Parathyroid adenoma (tissue), 2 donors: ENCODE data around the gene PSEN1.

ENCODE experiments used
- H2AFZ ChIP-seq: fragments of 300-600 bp; sonication (generic); one replicate; pipeline ENCODE4 v1.7.0; 2017; ENCODE audit warnings: antibody characterized with exemption, mild to moderate bottlenecking
- H3K27ac ChIP-seq: fragments of 300-600 bp; sonication (generic); one replicate; pipeline ENCODE4 v1.7.0; 2017
- H3K27me3 ChIP-seq: fragments of 300-600 bp; sonication (generic); one replicate; pipeline ENCODE4 v1.7.0; 2017; ENCODE audit warnings: low read length; ENCODE audit not compliant: control insufficient read depth, insufficient read depth
- H3K36me3 ChIP-seq: fragments of 300-600 bp; sonication (generic); one replicate; pipeline ENCODE4 v1.7.0; 2017; ENCODE audit warnings: low read length; ENCODE audit not compliant: control insufficient read depth, insufficient read depth
- H3K4me1 ChIP-seq: fragments of 300-600 bp; sonication (generic); one replicate; pipeline ENCODE4 v1.7.0; 2017; ENCODE audit warnings: control low read depth
- H3K4me2 ChIP-seq: fragments of 300-600 bp; sonication (generic); one replicate; pipeline ENCODE4 v1.7.0; 2017; ENCODE audit warnings: low read length
- H3K4me3 ChIP-seq: fragments of 300-600 bp; sonication (generic); one replicate; pipeline ENCODE4 v1.7.0; 2017; ENCODE audit warnings: low read depth, low read length
- H3K79me2 ChIP-seq: fragments of 300-600 bp; sonication (generic); one replicate; pipeline ENCODE4 v1.7.0; 2017; ENCODE audit warnings: control low read depth
- H3K9ac ChIP-seq: fragments of 300-600 bp; sonication (generic); one replicate; pipeline ENCODE4 v1.7.0; 2017; ENCODE audit warnings: mild to moderate bottlenecking
- H3K9me3 ChIP-seq: fragments of 300-600 bp; sonication (generic); one replicate; pipeline ENCODE4 v1.7.0; 2017; ENCODE audit warnings: low read length; ENCODE audit not compliant: control insufficient read depth
- CTCF ChIP-seq: fragments of 300-600 bp; sonication (generic); IDR thresholded peaks from one replicate; pipeline ENCODE4 v1.7.0; 2017; ENCODE audit warnings: antibody characterized with exemption, mild to moderate bottlenecking
- donor health status: primary hyperparathyroidism.

PSEN1 gene

DNA sequence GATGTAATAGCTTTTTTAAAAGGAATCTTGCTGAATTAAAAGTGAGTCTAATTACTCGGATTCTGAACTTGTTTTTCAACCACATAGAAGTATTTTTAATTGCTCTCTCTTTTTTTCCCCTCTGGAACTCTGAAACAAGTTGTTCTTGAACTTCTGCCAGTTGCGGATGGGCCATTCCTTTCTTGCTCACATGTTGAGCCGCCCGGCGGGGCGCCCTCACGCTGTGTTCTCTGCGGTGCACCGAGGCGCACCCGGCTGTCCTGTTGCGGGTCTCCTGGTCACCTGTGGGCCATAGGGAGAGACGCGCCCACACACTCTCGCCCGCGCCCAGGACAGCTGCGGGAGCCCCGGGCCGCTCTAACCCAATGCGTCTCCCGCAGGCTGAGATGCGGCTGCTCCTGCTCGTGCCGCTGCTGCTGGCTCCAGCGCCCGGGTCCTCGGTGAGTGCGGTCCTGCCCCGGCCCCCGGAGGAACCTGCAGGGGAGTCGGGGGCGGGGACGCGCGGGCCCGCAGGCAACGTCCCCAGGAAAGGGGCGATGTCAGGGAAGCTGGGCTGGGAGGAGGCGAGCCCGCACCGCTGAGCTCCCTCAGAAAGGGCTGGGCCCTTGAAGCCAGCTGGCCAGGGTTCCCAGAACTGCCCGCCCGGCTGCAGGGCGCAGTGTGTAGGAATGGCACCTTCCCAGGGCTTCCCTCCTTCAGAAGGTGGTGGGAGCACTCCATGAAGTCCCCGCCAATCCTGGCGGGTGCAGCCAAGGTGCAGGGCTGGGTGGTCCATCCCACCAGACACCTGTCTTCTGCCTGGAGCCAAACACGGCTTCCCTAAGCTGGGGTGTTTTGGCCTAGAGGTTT, 103.3 kb downstream of the PSEN1 start:
- Histone ChIP-seq H3K4me1 (no peaks in the 10 kb centered on the region), H2AFZ (peak overlapping the region; percentile 15), H3K36me3 (no peaks in the 10 kb centered on the region), H3K79me2 (no peaks in the 10 kb centered on the region), H3K4me2 (no peak overlapping the region), H3K4me3 (no peak overlapping the region), H3K27me3 (no peaks in the 10 kb centered on the region), H3K27ac (no peak overlapping the region), H3K9me3 (no peaks in the 10 kb centered on the region), H3K9ac (no peak overlapping the region)
- no peak for TF ChIP-seq CTCF

DNA sequence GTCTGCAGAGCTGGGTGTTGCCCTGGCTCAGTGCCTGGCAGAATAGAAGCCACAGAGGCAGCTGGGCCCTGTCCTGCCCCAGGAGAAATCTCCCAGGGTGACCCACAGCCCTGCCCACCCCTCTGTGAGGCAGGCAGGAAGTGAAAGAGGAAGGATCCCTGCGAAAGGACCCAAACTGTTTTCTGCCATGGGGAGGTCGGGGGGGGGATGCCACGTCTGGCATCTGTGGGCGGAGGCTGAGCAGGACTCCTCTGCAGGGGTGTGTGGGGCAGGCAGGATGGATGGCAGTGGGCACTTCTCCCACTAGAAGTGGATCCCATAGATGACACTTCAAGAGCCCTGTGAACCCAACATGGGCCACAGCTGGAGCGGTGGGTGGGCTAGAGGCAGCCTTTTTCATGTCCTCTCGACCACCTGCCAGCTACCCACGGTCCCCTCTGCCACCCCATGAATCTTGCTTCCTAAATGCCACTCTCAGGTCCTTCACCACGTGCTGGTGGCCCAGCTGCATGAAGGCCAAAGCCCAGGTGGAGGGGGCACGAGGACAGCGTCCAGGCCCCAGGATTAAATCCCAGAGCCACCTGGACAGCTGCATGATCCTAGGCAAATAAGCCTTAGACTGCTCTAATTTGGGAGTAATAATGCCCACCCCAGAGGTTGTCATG, 104.6 kb downstream of the PSEN1 start:
- Histone ChIP-seq H3K27ac (no peak overlapping the region), H3K27me3 (no peaks in the 10 kb centered on the region), H3K4me2 (no peak overlapping the region), H3K9me3 (no peaks in the 10 kb centered on the region), H3K4me1 (no peaks in the 10 kb centered on the region), H3K36me3 (no peaks in the 10 kb centered on the region), H2AFZ (no peak overlapping the region), H3K9ac (no peak overlapping the region), H3K4me3 (no peak overlapping the region), H3K79me2 (no peaks in the 10 kb centered on the region)
- TF ChIP-seq CTCF: no peak

DNA sequence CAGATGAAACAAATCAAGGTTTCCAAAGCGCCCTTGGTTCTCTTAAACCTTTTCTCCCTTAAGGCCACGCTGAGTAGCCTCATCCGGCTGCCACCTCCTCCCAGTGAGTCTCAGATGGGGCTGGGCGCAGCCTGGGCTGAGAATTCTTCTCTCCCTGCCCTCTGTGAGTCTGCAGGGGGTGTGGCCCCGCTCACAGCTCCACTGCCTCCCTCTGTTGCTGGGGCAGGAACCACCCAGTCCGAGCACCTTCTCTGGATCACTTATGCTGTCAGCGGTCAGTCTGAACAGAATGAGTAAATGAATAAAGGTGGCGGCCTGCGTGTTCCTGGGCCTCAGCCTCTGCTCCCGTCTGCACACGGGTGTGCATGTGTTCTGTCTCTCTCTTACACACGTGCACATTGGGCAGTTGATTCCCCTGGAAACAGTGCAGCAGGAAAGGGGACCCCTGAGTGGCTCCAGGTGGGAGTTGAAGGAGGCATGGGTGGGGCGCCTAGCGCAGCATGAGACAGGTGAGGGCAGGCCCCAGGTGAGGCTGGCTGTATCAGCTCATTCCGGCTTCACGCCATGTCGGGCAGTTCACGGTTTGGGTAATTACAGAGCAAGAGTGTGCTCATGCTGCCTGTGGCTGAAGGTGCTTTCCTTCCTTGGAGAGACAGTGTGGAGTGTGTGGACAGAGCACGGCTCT, 105.3 kb downstream of the PSEN1 start:
- H3K9ac ChIP-seq: no peak overlapping the region
- no peak overlapping the region for H3K27ac ChIP-seq
- TF ChIP-seq CTCF: no peak
- no peaks in the 10 kb centered on the region for H3K27me3 ChIP-seq
- no peak overlapping the region for H3K4me2 ChIP-seq
- H3K4me1 ChIP-seq: no peaks in the 10 kb centered on the region
- H3K79me2 ChIP-seq: no peaks in the 10 kb centered on the region
- H3K4me3 ChIP-seq: no peak overlapping the region
- H3K9me3 ChIP-seq: no peaks in the 10 kb centered on the region
- no peak overlapping the region for H2AFZ ChIP-seq
- H3K36me3 ChIP-seq: no peaks in the 10 kb centered on the region

DNA sequence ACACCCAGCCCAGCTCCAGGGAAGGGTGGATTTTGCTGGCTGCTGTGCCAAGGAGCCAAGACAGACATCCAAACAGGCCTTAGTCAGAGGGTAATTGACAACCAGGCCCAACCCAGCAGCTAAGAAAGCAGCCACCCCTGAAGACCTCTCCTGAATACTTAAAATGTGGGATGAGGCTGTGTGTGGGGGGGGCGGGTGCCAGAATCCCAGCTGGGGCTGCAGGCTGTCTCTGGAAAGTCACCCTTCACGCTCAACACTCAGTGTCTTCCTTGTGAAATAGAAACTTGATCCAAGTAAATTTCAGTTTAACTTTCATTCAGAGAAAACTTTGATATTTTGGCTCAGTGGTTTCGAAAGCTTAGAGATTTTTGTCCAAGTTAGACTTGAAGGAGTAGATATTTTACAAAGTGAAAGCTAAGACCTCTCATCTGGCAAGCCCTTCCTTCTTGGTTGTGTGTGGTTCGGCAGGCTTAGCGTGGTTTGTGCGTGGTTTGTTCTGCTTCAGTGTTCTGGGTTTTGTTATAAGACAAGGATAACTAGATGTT, 106.1 kb downstream of the PSEN1 start:
- Histone ChIP-seq H3K4me2 (no peak overlapping the region), H3K27me3 (no peaks in the 10 kb centered on the region), H3K4me3 (no peak overlapping the region), H3K79me2 (no peaks in the 10 kb centered on the region), H3K36me3 (no peaks in the 10 kb centered on the region), H2AFZ (no peak overlapping the region), H3K27ac (no peak overlapping the region), H3K4me1 (no peaks in the 10 kb centered on the region), H3K9me3 (no peaks in the 10 kb centered on the region), H3K9ac (no peak overlapping the region)
- TF ChIP-seq CTCF: no peak
